HepG2 (cell line): ENCODE results near the gene ADCY9. TPM values are rescaled to one million over a fixed set of nuclear protein-coding genes. Genes with fewer than 3 reads are reported as not detected.

Experiments
- AGO2 ChIP-seq: fragments of 200-400 bp; formaldehyde crosslinking; optimal IDR thresholded peaks from 2 replicates; pipeline ENCODE3; 2017; ENCODE audit warnings: mild to moderate bottlenecking, low read depth, low read length, moderate library complexity
- BRF2 ChIP-seq: sonication (generic); formaldehyde crosslinking; IDR thresholded peaks from 2 replicates; pipeline ENCODE4 v1.8.1; 2022; ENCODE audit warnings: mild to moderate bottlenecking, missing genetic modification reagents
- CREB1 ChIP-seq, 2 experiments: fragments of 450-650 bp in 1 of 2; IDR thresholded peaks; 2 replicates each; pipeline ENCODE4 v1.6.1; 2016 to 2017; ENCODE audit warnings: control low read depth in 1 of 2, mild to moderate bottlenecking in 1 of 2, missing compliant biosample characterization in 1 of 2, missing genetic modification characterization in 1 of 2
- EHMT2 ChIP-seq: fragments of 200-600 bp; sonication (generic); IDR thresholded peaks from 2 replicates; pipeline ENCODE4 v1.7.0; 2017; ENCODE audit warnings: antibody characterized with exemption, low read depth, low read length, borderline replicate concordance
- KIAA2018 ChIP-seq: sonication (generic); formaldehyde crosslinking; IDR thresholded peaks from 2 replicates; pipeline ENCODE4 v1.5.0; 2020; ENCODE audit warnings: mild to moderate bottlenecking, missing genetic modification reagents, borderline replicate concordance
- MAF1 ChIP-seq: sonication (generic); formaldehyde crosslinking; IDR thresholded peaks from 2 replicates; pipeline ENCODE4 v1.5.0; 2020; ENCODE audit warnings: missing genetic modification reagents, borderline replicate concordance
- MATR3 ChIP-seq: sonication (generic); formaldehyde crosslinking; IDR thresholded peaks from 2 replicates; pipeline ENCODE4 v1.4.0; 2020; ENCODE audit warnings: missing genetic modification reagents
- MTF1 ChIP-seq: sonication (generic); formaldehyde crosslinking; IDR thresholded peaks from 2 replicates; pipeline ENCODE4 v1.5.0; 2020; ENCODE audit warnings: missing genetic modification reagents
- NFKB2 ChIP-seq: sonication (generic); formaldehyde crosslinking; IDR thresholded peaks from 2 replicates; pipeline ENCODE4 v1.4.0; 2020; ENCODE audit warnings: missing genetic modification reagents, borderline replicate concordance
- ONECUT2 ChIP-seq: sonication (generic); formaldehyde crosslinking; IDR thresholded peaks from 2 replicates; pipeline ENCODE4 v1.4.0; 2020; ENCODE audit warnings: missing genetic modification reagents
- RXRB ChIP-seq: IDR thresholded peaks from 2 replicates; pipeline ENCODE4 v1.6.1; 2016; ENCODE audit warnings: borderline replicate concordance, missing genetic modification reagents, missing compliant biosample characterization
- ZFP36L1 ChIP-seq: sonication (generic); formaldehyde crosslinking; IDR thresholded peaks from 2 replicates; pipeline ENCODE4 v1.8.0; 2022; ENCODE audit warnings: mild to moderate bottlenecking, missing genetic modification reagents, moderate library complexity
- ZMYM2 ChIP-seq: sonication (generic); formaldehyde crosslinking; IDR thresholded peaks from 2 replicates; pipeline ENCODE4 v1.8.0; 2022; ENCODE audit warnings: mild to moderate bottlenecking, missing genetic modification reagents
- ZNF275 ChIP-seq: sonication (generic); formaldehyde crosslinking; IDR thresholded peaks from 2 replicates; pipeline ENCODE4 v1.8.0; 2022; ENCODE audit warnings: missing genetic modification reagents, mild to moderate bottlenecking, inconsistent platforms, borderline replicate concordance
- ZNF383 ChIP-seq: sonication (generic); formaldehyde crosslinking; IDR thresholded peaks from 2 replicates; pipeline ENCODE4 v1.4.0; 2020; ENCODE audit warnings: missing genetic modification reagents, mild to moderate bottlenecking, borderline replicate concordance
- ZNF550 ChIP-seq: sonication (generic); formaldehyde crosslinking; IDR thresholded peaks from 2 replicates; pipeline ENCODE4 v1.4.0; 2020; ENCODE audit warnings: mild to moderate bottlenecking, missing genetic modification reagents, borderline replicate concordance
- ZNF768 ChIP-seq: sonication (generic); formaldehyde crosslinking; IDR thresholded peaks from 2 replicates; pipeline ENCODE4 v1.4.0; 2020; ENCODE audit warnings: missing genetic modification reagents
- polyA plus RNA-seq, 8 experiments: library from polyadenylated mRNA; depleted of rRNA in 3 of 8; stranded (reverse) in 7 of 8; unstranded in 1 of 8; fragments of >200 nt; fragmentation: Illumina TruSeq in 4 of 8; extraction: Trizol in 4 of 8; gene quantifications; 2 replicates each; pipeline versions ENCODE4 v1.2.1 to v1.2.3, GENCODE V29; 2011 to 2016; ENCODE audit warnings: low read depth in 4 of 8, missing spikeins in 1 of 8, mixed read lengths in 1 of 8; ENCODE audit not compliant: insufficient read depth in 1 of 8
- total RNA-seq, 5 experiments: library from RNA; depleted of rRNA; stranded (reverse); fragments of >200 nt; fragmentation: Illumina TruSeq; extraction: Trizol; gene quantifications; 2 replicates each; pipeline ENCODE4 v1.2.3, GENCODE V29; 2016; ENCODE audit warnings: low read depth in 1 of 5

ADCY9 gene
- total and polyA plus RNA-seq, 2 of the 13 experiments (the other 11 are each of a cell fraction or from before 2014, with no cell fraction given) = 11.2 to 13.9 TPM

DNA sequence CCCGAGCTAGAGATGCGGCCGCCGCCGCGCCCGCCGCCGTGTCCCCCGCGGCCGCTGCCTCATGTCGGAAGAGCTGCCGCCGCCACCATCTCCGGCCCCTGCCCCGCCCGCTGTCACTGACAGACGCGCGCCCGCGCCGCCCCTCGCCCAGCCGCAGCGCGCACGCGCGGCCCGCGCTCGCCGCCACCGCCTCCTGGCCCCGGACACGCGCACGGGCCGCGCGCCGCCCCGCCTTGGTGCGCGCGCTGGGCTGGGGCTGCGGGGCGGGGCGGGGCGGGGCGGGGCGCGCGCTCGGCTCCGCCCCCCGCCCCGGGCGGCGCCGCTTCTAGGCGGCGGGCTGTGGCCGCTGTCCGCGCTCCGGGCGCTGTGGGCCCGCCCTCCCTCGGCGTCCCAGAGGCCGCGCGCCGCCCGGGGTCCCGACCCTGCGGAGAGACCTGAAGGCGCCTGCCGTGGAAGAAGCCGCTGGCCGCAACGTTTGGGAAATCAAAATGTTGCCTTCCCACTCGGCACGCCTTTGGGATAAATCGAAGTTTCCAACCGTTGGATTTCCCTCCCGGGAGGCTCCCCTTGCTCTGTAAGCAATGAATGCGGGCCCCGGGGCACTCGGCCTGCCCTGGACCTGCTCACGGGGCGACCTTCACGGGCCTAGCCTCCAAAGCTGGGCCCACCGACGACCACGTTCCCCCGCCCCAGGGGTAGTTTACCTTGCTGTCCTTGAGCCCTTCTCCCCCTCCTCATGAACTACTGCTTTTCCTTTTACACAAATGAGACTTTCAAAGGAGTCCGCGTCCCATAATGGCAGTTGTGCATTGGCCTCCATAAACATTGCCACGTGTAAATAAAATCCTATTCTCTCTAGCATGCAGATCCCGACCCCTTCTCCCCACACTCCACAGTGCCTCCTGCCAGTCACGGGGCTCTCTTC lies at the start of gene ADCY9 (continued):
- TF ChIP-seq BRF2 (CRISPR knock-in tag) (0 out of 2 replicates have a peak, but pooled peaks have one; percentile 38), EHMT2 (no peak), ONECUT2 (CRISPR knock-in tag) (no peak), ZFP36L1 (CRISPR knock-in tag) (no peak), CREB1 (IDR thresholded peaks at IDR 0.05) (no peak), CREB1 (CRISPR knock-in tag; IDR thresholded peaks at IDR 0.05) (no peak), ZNF275 (CRISPR knock-in tag) (no peak), ZNF768 (CRISPR knock-in tag) (peak; percentile 59; the same call in 1 of the 2 replicates), MAF1 (CRISPR knock-in tag) (no peak), ZNF383 (CRISPR knock-in tag) (no peak), NFKB2 (CRISPR knock-in tag) (peak; percentile 61; the same call in 1 of the 2 replicates), AGO2 (peak; percentile 43), ZNF550 (no peak), KIAA2018 (CRISPR knock-in tag) (no peak), MATR3 (CRISPR knock-in tag) (no peak), RXRB (no peak), MTF1 (CRISPR knock-in tag) (no peak), ZMYM2 (CRISPR knock-in tag) (no peak)
